Activated CD4-positive, alpha-beta T cell treated with anti-CD3 and anti-CD28 coated beads for 4 hours (primary cell): ENCODE data around the gene RBM43.

Experiments used
- DNase-seq, 2 donors: peaks; one replicate each; pipeline ENCODE4 v3.0.0-alpha.2; 2020

Gene RBM43

DNA sequence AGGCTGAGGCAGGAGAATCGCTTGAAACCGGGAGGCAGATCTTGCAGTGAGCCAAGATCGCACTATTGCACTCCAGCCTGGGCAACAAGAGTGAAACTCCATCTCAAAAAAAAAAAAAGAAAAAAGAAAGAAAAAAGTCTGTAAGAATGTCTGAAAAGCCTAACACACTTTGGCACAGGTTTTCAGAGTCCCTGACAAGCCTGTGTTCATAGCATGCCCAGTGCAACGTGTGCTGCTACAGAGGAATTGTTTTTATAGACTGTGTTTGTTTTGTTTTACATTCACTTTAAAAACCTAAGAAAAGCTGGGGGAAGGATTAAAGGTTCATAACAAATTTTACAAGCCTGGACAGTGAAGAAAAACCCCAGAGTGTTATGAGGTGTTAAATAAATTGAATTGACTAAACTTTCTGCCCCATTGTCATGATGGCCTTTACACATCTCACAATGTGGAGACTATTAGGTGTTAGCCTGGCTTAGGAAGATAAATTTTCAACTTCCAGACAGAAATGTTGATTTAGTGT is 55.2 kb downstream of the RBM43 start:
- DNase-seq, result no peak

DNA sequence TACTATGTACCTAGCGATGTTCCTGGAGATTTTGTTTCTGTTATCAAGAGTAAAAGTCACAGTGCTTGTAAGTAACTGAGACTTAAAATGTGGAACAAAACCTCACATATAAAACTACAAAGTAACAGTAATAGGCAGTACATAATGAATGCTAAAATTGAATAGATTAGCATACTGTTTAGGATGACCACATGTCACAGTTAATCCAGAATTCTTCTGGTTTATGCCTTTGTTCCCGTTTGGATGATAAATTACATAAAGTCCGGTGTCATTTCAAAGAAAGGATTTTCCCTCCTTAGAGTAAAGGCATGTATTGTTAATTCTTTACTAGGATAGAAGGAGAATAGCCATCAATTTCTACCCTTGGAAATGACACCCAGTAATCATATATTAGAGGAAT is 56.1 kb downstream of the RBM43 start:
- no peak for DNase-seq

DNA sequence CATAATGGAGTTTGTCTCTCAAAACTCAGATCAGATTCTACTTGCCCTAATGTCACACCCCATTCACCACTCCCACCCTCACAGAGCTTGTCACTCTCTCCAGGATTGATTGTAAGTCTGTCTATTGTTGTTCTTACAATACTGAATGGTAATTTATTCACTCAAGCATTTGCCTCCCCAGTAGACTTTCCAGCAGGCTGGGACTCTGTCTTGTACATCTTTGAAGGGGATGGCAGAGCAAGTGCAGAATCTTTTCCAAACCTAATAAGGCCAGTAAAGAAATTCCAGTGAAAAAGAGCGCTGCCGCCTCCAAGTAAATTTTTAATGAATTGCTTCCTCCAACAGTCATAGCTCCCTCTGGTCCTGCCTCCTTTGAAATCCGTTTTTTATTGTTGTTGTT is 56.9 kb downstream of the RBM43 start:
- DNase-seq, result no peak

DNA sequence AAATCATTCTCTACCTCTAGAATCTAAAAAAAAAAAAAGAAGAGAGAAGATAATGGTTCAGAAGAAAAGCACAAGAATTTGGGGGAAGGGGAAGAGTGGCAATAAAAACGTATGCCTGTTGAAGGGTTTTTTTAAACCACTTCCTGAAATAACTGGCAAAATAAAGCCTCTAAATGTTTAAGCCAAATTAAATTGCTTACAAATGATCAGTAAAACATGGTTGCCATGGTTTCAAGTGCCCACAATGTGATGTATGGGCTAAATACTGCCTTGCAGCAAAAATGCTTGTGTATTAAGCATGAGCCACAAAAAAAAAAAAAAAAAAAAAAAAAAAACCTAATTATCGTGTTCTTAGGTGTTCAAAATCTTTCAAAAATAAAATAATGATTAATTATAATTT is 60.8 kb downstream of the RBM43 start:
- no peak for DNase-seq

DNA sequence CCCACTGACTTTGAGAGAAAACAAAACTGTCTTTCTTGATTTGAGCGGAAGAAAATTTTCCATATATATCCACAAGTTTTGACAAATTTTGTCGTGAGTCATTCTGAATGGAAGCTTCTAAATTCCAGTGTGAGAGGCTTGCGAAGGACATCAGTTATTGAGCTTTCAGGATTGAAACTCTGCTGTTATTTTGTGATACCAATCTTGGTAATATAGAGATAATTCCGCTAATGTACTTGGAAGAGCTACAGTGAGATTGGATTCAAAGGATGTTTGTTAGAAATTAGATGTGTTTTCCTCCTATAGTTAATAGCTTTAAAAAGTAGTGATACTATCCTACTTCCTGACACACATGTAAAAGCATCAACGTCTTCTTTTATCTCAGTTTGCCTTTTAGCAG is 61.4 kb downstream of the RBM43 start:
- DNase-seq, result no peak

DNA sequence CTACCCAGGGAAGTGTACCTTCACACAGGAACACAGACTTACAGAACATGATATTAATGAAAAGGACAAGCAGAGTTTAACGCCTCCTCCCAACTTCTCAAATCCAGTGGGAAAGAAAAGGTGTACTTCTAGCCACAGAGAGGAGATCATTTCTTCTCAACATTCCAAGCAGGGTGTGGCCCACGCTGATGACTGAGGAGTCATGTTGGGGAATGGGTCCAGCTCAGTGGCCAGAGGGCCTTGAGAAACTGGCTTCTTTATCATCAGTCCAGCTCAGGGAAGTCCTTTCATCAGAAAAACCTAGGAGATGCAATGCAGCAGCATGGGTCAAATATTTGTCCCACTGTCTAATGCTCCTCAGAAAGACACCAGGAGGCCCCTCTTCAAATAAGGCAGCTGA is 63.0 kb downstream of the RBM43 start:
- DNase-seq, result no peak
